CD4-positive, alpha-beta T cell treated with Interferon gamma for 1 hour (primary cell): Measurements from ENCODE around the gene GATA2.

Source experiments
- DNase-seq: peaks from one replicate; pipeline ENCODE4 v3.0.0-alpha.2; 2020

The GATA2 gene

GRCh38 chr3:128455786-128456748 is 36.9 kb downstream of the GATA2 start:
- no peak for DNase-seq

GRCh38 chr3:128455116-128455515 is 37.9 kb downstream of the GATA2 start:
- DNase-seq: no peak

GRCh38 chr3:128454310-128454618 is 38.7 kb downstream of the GATA2 start:
- DNase-seq: no peak

- no peak for DNase-seq
Observed at GRCh38 chr3:128453501-128454309, 39.3 kb downstream of the GATA2 start.

- DNase-seq: no peak
Observed at GRCh38 chr3:128452678-128453275, 40.2 kb downstream of the GATA2 start.

- DNase-seq: no peak
Observed at GRCh38 chr3:128452120-128452519, 40.9 kb downstream of the GATA2 start.

GRCh38 chr3:128449111-128449638 is 43.8 kb downstream of the GATA2 start:
- DNase-seq: no peak

- DNase-seq: peak; percentile 10
Observed at GRCh38 chr3:128448491-128448890, 44.5 kb downstream of the GATA2 start.

GRCh38 chr3:128447561-128448013 is 45.4 kb downstream of the GATA2 start:
- no peak for DNase-seq

GRCh38 chr3:128446821-128447220 is 46.2 kb downstream of the GATA2 start:
- no peak for DNase-seq

GRCh38 chr3:128445357-128445756 is 47.6 kb downstream of the GATA2 start:
- DNase-seq: no peak

- no peak for DNase-seq
Observed at GRCh38 chr3:128443771-128444170, 49.2 kb downstream of the GATA2 start.

GRCh38 chr3:128442949-128443348 is 50.1 kb downstream of the GATA2 start:
- DNase-seq: no peak

GRCh38 chr3:128442070-128442469 is 50.9 kb downstream of the GATA2 start:
- no peak for DNase-seq

- no peak for DNase-seq
Observed at GRCh38 chr3:128439226-128439625, 53.8 kb downstream of the GATA2 start.

GRCh38 chr3:128438488-128439072 is 54.4 kb downstream of the GATA2 start:
- DNase-seq: no peak

- no peak for DNase-seq
Observed at GRCh38 chr3:128436214-128436613, 56.8 kb downstream of the GATA2 start.

GRCh38 chr3:128435561-128435960 is 57.4 kb downstream of the GATA2 start:
- DNase-seq: no peak

- no peak for DNase-seq
Observed at GRCh38 chr3:128435058-128435457, 57.9 kb downstream of the GATA2 start.

- no peak for DNase-seq
Observed at GRCh38 chr3:128434524-128434923, 58.5 kb downstream of the GATA2 start.

GRCh38 chr3:128433837-128434165 is 59.2 kb downstream of the GATA2 start:
- DNase-seq: no peak

GRCh38 chr3:128432971-128433836 is 59.8 kb downstream of the GATA2 start:
- no peak for DNase-seq
